CD4-positive, alpha-beta T cell treated with Interleukin-12 subunit alpha and Interleukin-12 subunit beta, for 1 hour (primary cell): Measurements from ENCODE around the gene IKBKG.
"Not testable (repeated sequence)": the region's sequence is repeated elsewhere in the genome, so short reads cannot be mapped to it uniquely, and the experiment has no call there.

Experiments
- DNase-seq: peaks from one replicate; pipeline ENCODE4 v3.0.0-alpha.2; 2020

IKBKG gene

DNA sequence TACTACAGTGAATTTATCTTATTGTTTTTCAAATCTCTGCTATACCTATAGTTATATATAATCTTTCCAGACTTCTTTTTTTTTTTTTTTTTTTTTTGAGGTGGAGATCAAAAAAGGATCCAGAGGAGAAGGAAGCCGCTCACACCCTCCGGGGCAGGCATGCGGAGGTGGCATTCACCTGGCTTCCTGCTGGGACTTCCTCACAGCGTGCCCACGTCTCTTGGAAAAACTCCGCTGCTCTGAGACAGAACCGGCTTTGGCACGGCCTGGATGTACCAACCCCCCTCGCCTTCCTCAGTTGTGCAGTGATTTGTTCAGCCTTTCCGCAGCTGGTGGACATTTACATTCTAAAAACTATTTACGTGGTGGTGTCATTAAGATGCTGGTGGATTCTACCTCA is 60.6 kb downstream of the IKBKG start:
- not testable (repeated sequence) for DNase-seq

DNA sequence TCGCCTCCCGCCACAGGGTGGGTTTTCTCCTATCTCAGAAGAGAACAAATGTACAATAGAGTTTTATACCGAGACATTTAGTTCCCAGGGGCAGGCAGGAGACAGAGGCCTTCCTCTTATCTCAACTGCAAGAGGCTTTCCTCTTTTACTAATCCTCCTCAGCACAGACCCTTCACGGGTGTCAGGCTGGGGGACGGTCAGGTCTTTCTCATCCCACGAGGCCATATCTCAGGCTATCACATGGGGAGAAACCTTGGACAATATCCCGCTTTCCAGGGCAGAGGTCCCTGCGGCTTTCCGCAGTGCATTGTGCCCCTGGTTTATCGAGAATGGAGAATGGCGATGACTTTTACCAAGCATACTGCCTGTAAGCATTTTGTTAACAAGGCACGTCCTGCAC is 61.4 kb downstream of the IKBKG start:
- DNase-seq, result not testable (repeated sequence)

DNA sequence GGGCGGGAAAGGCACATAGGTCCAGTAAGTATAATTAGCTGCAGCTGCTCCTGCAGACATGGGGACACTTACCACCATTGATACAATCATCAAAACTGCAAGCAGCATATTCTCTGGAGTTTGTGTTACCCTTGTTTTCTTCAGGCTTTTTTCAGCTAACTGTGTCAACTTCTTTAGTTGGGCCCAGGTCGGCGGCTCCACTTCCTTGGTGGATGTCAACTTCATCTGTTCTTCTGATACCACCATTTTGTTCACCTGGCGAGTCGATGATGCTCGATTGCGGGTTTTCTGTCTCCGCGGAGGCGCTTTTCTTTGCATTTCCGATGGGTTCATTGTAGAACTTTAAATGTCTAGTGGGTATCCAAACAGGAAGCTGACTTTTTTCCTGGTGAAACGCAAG is 63.7 kb downstream of the IKBKG start:
- not testable (repeated sequence) for DNase-seq

DNA sequence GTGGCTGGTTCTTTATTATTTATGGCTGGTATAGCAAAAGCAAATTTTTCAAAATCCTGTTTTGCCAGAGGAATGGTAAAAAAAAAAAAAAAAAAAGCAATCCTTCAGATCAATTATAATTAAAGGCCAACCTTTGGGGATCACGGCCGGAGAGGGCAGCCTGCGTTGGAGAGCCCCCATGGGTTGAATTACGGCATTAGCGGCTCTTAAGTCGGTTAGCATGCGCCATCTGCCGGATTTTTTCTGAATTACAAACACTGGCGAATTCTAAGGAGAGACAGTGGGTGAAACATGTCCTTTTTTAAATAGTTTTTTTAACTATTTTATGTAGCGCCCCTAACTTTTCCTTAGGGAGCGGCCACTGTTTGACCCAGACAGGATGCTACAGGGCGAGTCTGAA is 66.2 kb downstream of the IKBKG start:
- DNase-seq, result not testable (repeated sequence)
